ENCODE data around the gene PROS1.
"Not testable (repeated sequence)": the region's sequence is repeated elsewhere in the genome, so short reads cannot be mapped to it uniquely, and the experiment has no call there.

Gene PROS1

GRCh38 chr3:93934366-93935046 lies 39.2 kb downstream of the PROS1 start:
- H3K27ac ChIP-seq (ENCODE audit: low read depth, low read length), result no peak overlapping the region
- H3K9ac ChIP-seq (ENCODE audit: low read depth in 1 of 2, low read length in 2 of 2), result no peak overlapping the region
- H3K9me3 ChIP-seq (ENCODE audit: control insufficient read depth in 1 of 2, low read length in 2 of 2), result no peaks in the 10 kb centered on the region
- no peaks in the 10 kb centered on the region for H3K4me1 ChIP-seq (ENCODE audit: control insufficient read depth in 1 of 2, insufficient read depth in 2 of 2, low read length in 2 of 2)
- no peaks in the 10 kb centered on the region for H3K36me3 ChIP-seq (ENCODE audit: control insufficient read depth in 1 of 2, insufficient read depth in 2 of 2, low read length in 2 of 2)
- no peak overlapping the region for H3K4me3 ChIP-seq (ENCODE audit: low read depth in 1 of 2, low read length in 2 of 2)
- H3K27me3 ChIP-seq (ENCODE audit: control insufficient read depth in 1 of 2, insufficient read depth in 2 of 2, low read length in 2 of 2), result no peaks in the 10 kb centered on the region

DNA sequence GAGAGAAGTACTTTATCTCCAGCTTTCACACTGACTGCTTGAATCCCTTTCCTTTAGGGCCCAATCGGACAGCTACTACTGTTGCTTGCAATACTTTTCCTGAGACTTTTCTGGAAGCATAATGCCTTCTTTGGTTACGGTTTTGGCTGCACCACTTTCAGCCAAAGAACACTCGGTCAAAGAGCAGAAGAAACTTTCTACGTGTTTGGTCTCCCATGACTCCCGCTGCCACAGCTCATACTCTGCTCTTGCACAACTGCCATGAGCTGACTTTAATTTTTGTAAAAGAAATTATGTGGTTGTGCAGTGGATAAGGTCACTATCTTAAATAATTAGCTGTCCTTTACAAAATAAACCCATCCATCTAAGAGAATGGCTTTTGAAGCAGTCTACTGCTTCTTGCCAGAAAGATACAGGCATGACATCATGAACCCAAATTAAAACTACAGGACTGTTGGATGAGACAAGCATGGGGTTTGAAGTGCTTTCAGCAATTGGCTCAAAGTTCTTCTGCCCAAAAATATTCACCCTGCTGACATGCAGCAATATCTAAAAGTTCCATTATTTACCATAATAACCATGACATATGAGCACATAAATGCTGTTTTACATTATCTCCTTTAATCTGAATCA lies 42.0 kb downstream of the PROS1 start:
- H3K9ac ChIP-seq (ENCODE audit: low read depth in 1 of 2, low read length in 2 of 2), result no peak overlapping the region
- H3K27ac ChIP-seq (ENCODE audit: low read depth, low read length), result no peak overlapping the region
- H3K4me3 ChIP-seq (ENCODE audit: low read depth in 1 of 2, low read length in 2 of 2), result no peak overlapping the region
- H3K36me3 ChIP-seq (ENCODE audit: control insufficient read depth in 1 of 2, insufficient read depth in 2 of 2, low read length in 2 of 2), result no peaks in the 10 kb centered on the region
- no peaks in the 10 kb centered on the region for H3K4me1 ChIP-seq (ENCODE audit: control insufficient read depth in 1 of 2, insufficient read depth in 2 of 2, low read length in 2 of 2)
- no peaks in the 10 kb centered on the region for H3K9me3 ChIP-seq (ENCODE audit: control insufficient read depth in 1 of 2, low read length in 2 of 2)
- H3K27me3 ChIP-seq (ENCODE audit: control insufficient read depth in 1 of 2, insufficient read depth in 2 of 2, low read length in 2 of 2), result no peaks in the 10 kb centered on the region

- no peak overlapping the region for H3K9ac ChIP-seq (ENCODE audit: low read depth in 1 of 2, low read length in 2 of 2)
- no peak overlapping the region for H3K27ac ChIP-seq (ENCODE audit: low read depth, low read length)
- H3K4me3 ChIP-seq (ENCODE audit: low read depth in 1 of 2, low read length in 2 of 2), result no peak overlapping the region
- no peaks in the 10 kb centered on the region for H3K9me3 ChIP-seq (ENCODE audit: control insufficient read depth in 1 of 2, low read length in 2 of 2)
- H3K36me3 ChIP-seq (ENCODE audit: control insufficient read depth in 1 of 2, insufficient read depth in 2 of 2, low read length in 2 of 2), result no peaks in the 10 kb centered on the region
- H3K27me3 ChIP-seq (ENCODE audit: control insufficient read depth in 1 of 2, insufficient read depth in 2 of 2, low read length in 2 of 2), result no peaks in the 10 kb centered on the region
- H3K4me1 ChIP-seq (ENCODE audit: control insufficient read depth in 1 of 2, insufficient read depth in 2 of 2, low read length in 2 of 2), result no peaks in the 10 kb centered on the region
These were observed 43.7 kb downstream of the PROS1 start for GRCh38 chr3:93930041-93930440.

GRCh38 chr3:93926789-93927188 lies 46.9 kb downstream of the PROS1 start:
- Histone ChIP-seq H3K36me3 (ENCODE audit: control insufficient read depth in 1 of 2, insufficient read depth in 2 of 2, low read length in 2 of 2) (no peaks in the 10 kb centered on the region), H3K4me3 (ENCODE audit: low read depth in 1 of 2, low read length in 2 of 2) (no peak overlapping the region), H3K27me3 (ENCODE audit: control insufficient read depth in 1 of 2, insufficient read depth in 2 of 2, low read length in 2 of 2) (no peaks in the 10 kb centered on the region), H3K4me1 (ENCODE audit: control insufficient read depth in 1 of 2, insufficient read depth in 2 of 2, low read length in 2 of 2) (no peaks in the 10 kb centered on the region), H3K27ac (ENCODE audit: low read depth, low read length) (no peak overlapping the region), H3K9me3 (ENCODE audit: control insufficient read depth in 1 of 2, low read length in 2 of 2) (no peaks in the 10 kb centered on the region), H3K9ac (ENCODE audit: low read depth in 1 of 2, low read length in 2 of 2) (no peak overlapping the region)

DNA sequence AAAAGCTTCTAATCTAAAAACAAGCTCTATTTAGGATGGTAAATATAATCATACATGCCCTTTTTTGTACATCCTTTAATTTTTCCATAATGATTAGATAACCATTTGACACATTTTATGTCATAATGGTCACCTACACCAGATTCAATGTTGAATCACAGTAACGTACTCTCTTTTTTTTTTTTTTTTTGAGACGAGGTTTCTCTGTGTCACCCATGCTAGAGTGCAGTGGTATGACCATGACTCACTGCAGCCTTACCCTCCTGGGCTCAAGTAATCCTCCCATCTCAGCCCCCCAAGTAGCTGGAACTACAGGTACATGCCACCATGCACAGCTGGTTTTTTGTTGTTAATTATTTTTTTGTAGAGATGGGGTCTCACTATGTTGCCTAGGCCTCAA lies 49.2 kb downstream of the PROS1 start:
- H3K9ac ChIP-seq (ENCODE audit: low read depth in 1 of 2, low read length in 2 of 2), result no peak overlapping the region
- H3K27ac ChIP-seq (ENCODE audit: low read depth, low read length), result no peak overlapping the region
- H3K9me3 ChIP-seq (ENCODE audit: control insufficient read depth in 1 of 2, low read length in 2 of 2), result no peaks in the 10 kb centered on the region
- no peaks in the 10 kb centered on the region for H3K4me1 ChIP-seq (ENCODE audit: control insufficient read depth in 1 of 2, insufficient read depth in 2 of 2, low read length in 2 of 2)
- no peaks in the 10 kb centered on the region for H3K36me3 ChIP-seq (ENCODE audit: control insufficient read depth in 1 of 2, insufficient read depth in 2 of 2, low read length in 2 of 2)
- H3K27me3 ChIP-seq (ENCODE audit: control insufficient read depth in 1 of 2, insufficient read depth in 2 of 2, low read length in 2 of 2), result no peaks in the 10 kb centered on the region
- H3K4me3 ChIP-seq (ENCODE audit: low read depth in 1 of 2, low read length in 2 of 2), result no peak overlapping the region

GRCh38 chr3:93923006-93923405 lies 50.7 kb downstream of the PROS1 start:
- Histone ChIP-seq H3K9me3 (ENCODE audit: control insufficient read depth in 1 of 2, low read length in 2 of 2) (no peaks in the 10 kb centered on the region), H3K4me1 (ENCODE audit: control insufficient read depth in 1 of 2, insufficient read depth in 2 of 2, low read length in 2 of 2) (no peaks in the 10 kb centered on the region), H3K4me3 (ENCODE audit: low read depth in 1 of 2, low read length in 2 of 2) (no peak overlapping the region), H3K27me3 (ENCODE audit: control insufficient read depth in 1 of 2, insufficient read depth in 2 of 2, low read length in 2 of 2) (no peaks in the 10 kb centered on the region), H3K36me3 (ENCODE audit: control insufficient read depth in 1 of 2, insufficient read depth in 2 of 2, low read length in 2 of 2) (no peaks in the 10 kb centered on the region), H3K9ac (ENCODE audit: low read depth in 1 of 2, low read length in 2 of 2) (no peak overlapping the region), H3K27ac (ENCODE audit: low read depth, low read length) (no peak overlapping the region)

DNA sequence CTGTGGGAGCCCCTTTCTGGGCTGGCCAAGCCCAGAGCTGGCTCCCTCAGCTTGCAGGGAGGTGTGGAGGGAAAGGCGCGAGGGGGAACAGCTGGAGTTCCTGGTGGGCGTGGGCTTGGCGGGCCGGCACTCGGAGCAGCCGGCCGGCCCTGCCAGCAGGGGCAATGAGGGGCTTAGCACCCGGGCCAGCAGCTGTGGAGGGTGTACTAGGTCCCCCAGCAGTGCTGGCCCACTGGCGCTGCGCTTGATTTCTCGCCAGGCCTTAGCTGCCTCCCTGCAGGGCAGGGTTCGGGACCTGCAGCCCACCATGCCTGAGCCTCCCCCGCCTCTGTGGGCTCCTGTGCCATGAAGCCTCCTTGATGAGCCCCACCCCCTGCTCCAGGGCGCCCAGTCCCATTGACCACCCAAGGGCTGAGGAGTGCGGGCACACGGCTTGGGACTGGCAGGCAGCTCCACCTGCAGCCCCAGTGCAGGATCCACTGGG lies 56.1 kb downstream of the PROS1 start:
- not testable (repeated sequence) for H3K9ac ChIP-seq (ENCODE audit: low read depth in 1 of 2, low read length in 2 of 2); H3K4me3 ChIP-seq (ENCODE audit: low read depth in 1 of 2, low read length in 2 of 2); H3K9me3 ChIP-seq (ENCODE audit: control insufficient read depth in 1 of 2, low read length in 2 of 2); H3K27ac ChIP-seq (ENCODE audit: low read depth, low read length); H3K36me3 ChIP-seq (ENCODE audit: control insufficient read depth in 1 of 2, insufficient read depth in 2 of 2, low read length in 2 of 2); H3K4me1 ChIP-seq (ENCODE audit: control insufficient read depth in 1 of 2, insufficient read depth in 2 of 2, low read length in 2 of 2); H3K27me3 ChIP-seq (ENCODE audit: control insufficient read depth in 1 of 2, insufficient read depth in 2 of 2, low read length in 2 of 2)

DNA sequence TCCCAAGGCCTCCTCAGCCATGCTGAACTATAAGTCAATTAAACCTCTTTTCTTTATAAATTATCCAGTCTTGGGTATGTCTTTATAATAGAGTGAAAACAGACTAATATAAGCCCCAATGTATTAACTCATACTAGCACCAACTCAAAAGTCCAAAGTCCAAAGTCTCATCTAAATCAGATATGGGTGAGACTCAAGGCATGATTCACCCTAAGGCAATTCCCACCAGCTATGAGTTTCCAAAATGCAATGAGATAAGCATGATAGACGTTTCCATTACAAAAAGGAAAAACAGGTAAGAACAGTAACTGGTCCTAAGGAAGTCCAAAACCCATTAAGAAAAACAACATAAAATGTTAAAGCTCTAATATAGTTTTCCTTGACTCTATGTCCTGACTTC lies 60.1 kb downstream of the PROS1 start:
- not testable (repeated sequence) for H3K9ac ChIP-seq (ENCODE audit: low read depth in 1 of 2, low read length in 2 of 2); H3K27me3 ChIP-seq (ENCODE audit: control insufficient read depth in 1 of 2, insufficient read depth in 2 of 2, low read length in 2 of 2); H3K36me3 ChIP-seq (ENCODE audit: control insufficient read depth in 1 of 2, insufficient read depth in 2 of 2, low read length in 2 of 2); H3K4me3 ChIP-seq (ENCODE audit: low read depth in 1 of 2, low read length in 2 of 2); H3K4me1 ChIP-seq (ENCODE audit: control insufficient read depth in 1 of 2, insufficient read depth in 2 of 2, low read length in 2 of 2); H3K27ac ChIP-seq (ENCODE audit: low read depth, low read length); H3K9me3 ChIP-seq (ENCODE audit: control insufficient read depth in 1 of 2, low read length in 2 of 2)

GRCh38 chr3:93911206-93911605 lies 62.5 kb downstream of the PROS1 start:
- Histone ChIP-seq H3K4me1 (ENCODE audit: control insufficient read depth in 1 of 2, insufficient read depth in 2 of 2, low read length in 2 of 2) (no peaks in the 10 kb centered on the region), H3K36me3 (ENCODE audit: control insufficient read depth in 1 of 2, insufficient read depth in 2 of 2, low read length in 2 of 2) (no peaks in the 10 kb centered on the region), H3K27me3 (ENCODE audit: control insufficient read depth in 1 of 2, insufficient read depth in 2 of 2, low read length in 2 of 2) (no peaks in the 10 kb centered on the region)

GRCh38 chr3:93910097-93910496 lies 63.6 kb downstream of the PROS1 start:
- no peaks in the 10 kb centered on the region for H3K36me3 ChIP-seq (ENCODE audit: control insufficient read depth in 1 of 2, insufficient read depth in 2 of 2, low read length in 2 of 2)
- no peak overlapping the region for H3K4me3 ChIP-seq (ENCODE audit: low read depth in 1 of 2, low read length in 2 of 2)
- no peaks in the 10 kb centered on the region for H3K9me3 ChIP-seq (ENCODE audit: control insufficient read depth in 1 of 2, low read length in 2 of 2)
- H3K27ac ChIP-seq (ENCODE audit: low read depth, low read length), result no peak overlapping the region
- no peaks in the 10 kb centered on the region for H3K27me3 ChIP-seq (ENCODE audit: control insufficient read depth in 1 of 2, insufficient read depth in 2 of 2, low read length in 2 of 2)
- H3K4me1 ChIP-seq (ENCODE audit: control insufficient read depth in 1 of 2, insufficient read depth in 2 of 2, low read length in 2 of 2), result no peaks in the 10 kb centered on the region
- no peak overlapping the region for H3K9ac ChIP-seq (ENCODE audit: low read depth in 1 of 2, low read length in 2 of 2)

More at GRCh38 chr3:93911206-93911605, 62.5 kb downstream of the PROS1 start:
- Histone ChIP-seq H3K27ac (ENCODE audit: low read depth, low read length) (no peak overlapping the region), H3K4me3 (ENCODE audit: low read depth in 1 of 2, low read length in 2 of 2) (no peak overlapping the region), H3K9me3 (ENCODE audit: control insufficient read depth in 1 of 2, low read length in 2 of 2) (no peaks in the 10 kb centered on the region), H3K9ac (ENCODE audit: low read depth in 1 of 2, low read length in 2 of 2) (no peak overlapping the region)
